ENCODE measurements around the gene FEZF2. TPM values are rescaled to one million over a fixed set of nuclear protein-coding genes. Genes with fewer than 3 reads are reported as not detected.

The FEZF2 gene
- total RNA-seq, 1 donor = not detected

DNA sequence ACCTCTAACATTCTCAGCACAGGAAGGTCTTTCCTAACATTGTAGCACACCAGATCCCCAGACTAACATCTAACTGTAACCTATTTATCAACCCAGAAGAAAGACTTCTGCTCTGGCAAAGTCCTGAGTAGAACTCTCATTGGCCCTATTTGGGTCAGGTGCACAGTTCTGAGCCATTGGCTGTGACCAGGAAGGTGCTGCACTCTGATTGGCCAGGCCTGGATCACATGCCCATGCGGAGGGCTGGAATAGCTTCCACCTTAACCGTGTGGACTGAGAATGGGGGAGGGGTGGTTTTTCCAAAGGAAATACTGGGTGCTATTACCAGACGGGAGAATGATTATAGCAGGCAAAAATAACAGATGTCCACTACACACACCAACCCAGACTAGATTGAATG, 11.5 kb downstream of the FEZF2 start:
- Histone ChIP-seq H3K4me1 (ENCODE audit: insufficient read depth, low read length) (no peaks in the 10 kb centered on the region), H3K4me3 (ENCODE audit: insufficient read depth, low read length) (no peak overlapping the region), H3K27ac (ENCODE audit: low read depth, low read length) (no peak overlapping the region), H3K4me2 (ENCODE audit: insufficient read depth, low read length) (no peak overlapping the region), H4K20me1 (ENCODE audit: insufficient read depth, low read length) (no peaks in the 10 kb centered on the region), H3K36me3 (ENCODE audit: insufficient read depth, low read length) (no peaks in the 10 kb centered on the region), H3K27me3 (ENCODE audit: insufficient read depth, low read length) (peaks cover 25% of the 10 kb centered on the region), H2AFZ (ENCODE audit: low read length) (no peak overlapping the region), H3K9me3 (ENCODE audit: low read depth, low read length) (no peaks in the 10 kb centered on the region), H3K79me2 (ENCODE audit: insufficient read depth, low read length) (no peaks in the 10 kb centered on the region)
- TF ChIP-seq, protein P1, sequence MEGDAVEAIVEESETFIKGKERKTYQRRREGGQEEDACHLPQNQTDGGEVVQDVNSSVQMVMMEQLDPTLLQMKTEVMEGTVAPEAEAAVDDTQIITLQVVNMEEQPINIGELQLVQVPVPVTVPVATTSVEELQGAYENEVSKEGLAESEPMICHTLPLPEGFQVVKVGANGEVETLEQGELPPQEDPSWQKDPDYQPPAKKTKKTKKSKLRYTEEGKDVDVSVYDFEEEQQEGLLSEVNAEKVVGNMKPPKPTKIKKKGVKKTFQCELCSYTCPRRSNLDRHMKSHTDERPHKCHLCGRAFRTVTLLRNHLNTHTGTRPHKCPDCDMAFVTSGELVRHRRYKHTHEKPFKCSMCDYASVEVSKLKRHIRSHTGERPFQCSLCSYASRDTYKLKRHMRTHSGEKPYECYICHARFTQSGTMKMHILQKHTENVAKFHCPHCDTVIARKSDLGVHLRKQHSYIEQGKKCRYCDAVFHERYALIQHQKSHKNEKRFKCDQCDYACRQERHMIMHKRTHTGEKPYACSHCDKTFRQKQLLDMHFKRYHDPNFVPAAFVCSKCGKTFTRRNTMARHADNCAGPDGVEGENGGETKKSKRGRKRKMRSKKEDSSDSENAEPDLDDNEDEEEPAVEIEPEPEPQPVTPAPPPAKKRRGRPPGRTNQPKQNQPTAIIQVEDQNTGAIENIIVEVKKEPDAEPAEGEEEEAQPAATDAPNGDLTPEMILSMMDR (IDR thresholded peaks at IDR 0.05; ENCODE audit: extremely low read depth, low read depth, low read length) = no peak
- no peak for DNase-seq (ENCODE audit: insufficient read length, low spot score, missing footprints)

DNA sequence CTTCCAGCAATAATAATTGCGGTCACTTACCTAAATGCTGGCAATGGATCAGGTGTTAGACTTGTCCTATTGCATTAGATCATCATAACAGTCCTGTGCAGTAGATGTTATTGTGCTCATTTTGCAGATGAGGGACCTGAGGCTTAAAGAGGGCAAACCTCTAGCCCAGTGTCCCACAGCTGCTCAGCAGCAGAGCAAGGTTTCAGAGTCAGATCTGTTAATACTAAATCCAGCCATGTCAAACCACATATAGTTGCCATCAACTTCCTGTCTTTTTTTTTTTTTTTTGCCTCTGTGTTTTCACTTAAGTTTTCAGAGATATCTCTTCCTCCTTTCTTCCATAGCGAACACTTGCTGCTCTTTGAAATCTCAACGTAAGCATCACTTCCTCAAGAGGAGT, 12.1 kb downstream of the FEZF2 start:
- Histone ChIP-seq H4K20me1 (ENCODE audit: insufficient read depth, low read length) (no peaks in the 10 kb centered on the region), H3K27ac (ENCODE audit: low read depth, low read length) (no peak overlapping the region), H3K4me2 (ENCODE audit: insufficient read depth, low read length) (no peak overlapping the region), H3K27me3 (ENCODE audit: insufficient read depth, low read length) (peaks cover 19% of the 10 kb centered on the region), H3K36me3 (ENCODE audit: insufficient read depth, low read length) (no peaks in the 10 kb centered on the region), H2AFZ (ENCODE audit: low read length) (no peak overlapping the region), H3K79me2 (ENCODE audit: insufficient read depth, low read length) (no peaks in the 10 kb centered on the region), H3K9me3 (ENCODE audit: low read depth, low read length) (no peaks in the 10 kb centered on the region), H3K4me3 (ENCODE audit: insufficient read depth, low read length) (no peak overlapping the region), H3K4me1 (ENCODE audit: insufficient read depth, low read length) (no peaks in the 10 kb centered on the region)
- TF ChIP-seq, protein P1 (IDR thresholded peaks at IDR 0.05; ENCODE audit: extremely low read depth, low read depth, low read length) = no peak
- DNase-seq (ENCODE audit: insufficient read length, low spot score, missing footprints) = no peak

DNA sequence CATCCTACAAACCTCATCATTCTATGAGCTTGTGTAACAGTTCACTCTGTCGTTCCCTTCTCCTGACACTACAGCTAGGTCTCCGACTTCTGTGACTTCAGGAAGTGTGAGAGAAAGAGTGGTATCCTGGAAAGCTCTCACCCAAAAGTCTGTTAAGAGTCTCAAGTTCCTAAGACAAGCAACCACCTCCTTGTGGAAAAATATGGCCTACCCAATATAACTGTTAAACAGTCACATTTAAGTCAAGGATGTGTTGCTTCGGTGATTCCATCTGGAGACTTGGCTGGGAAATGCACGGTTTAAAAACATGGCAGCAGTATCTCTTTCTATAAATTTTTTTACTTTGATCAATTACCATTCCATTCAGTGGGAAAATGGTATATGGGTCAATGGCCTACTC, 13.8 kb downstream of the FEZF2 start:
- Histone ChIP-seq H3K36me3 (ENCODE audit: insufficient read depth, low read length) (no peaks in the 10 kb centered on the region), H3K27ac (ENCODE audit: low read depth, low read length) (no peak overlapping the region), H3K4me1 (ENCODE audit: insufficient read depth, low read length) (no peaks in the 10 kb centered on the region), H3K4me2 (ENCODE audit: insufficient read depth, low read length) (no peak overlapping the region), H3K79me2 (ENCODE audit: insufficient read depth, low read length) (no peaks in the 10 kb centered on the region), H4K20me1 (ENCODE audit: insufficient read depth, low read length) (no peaks in the 10 kb centered on the region), H3K4me3 (ENCODE audit: insufficient read depth, low read length) (no peak overlapping the region), H3K27me3 (ENCODE audit: insufficient read depth, low read length) (peaks cover 6% of the 10 kb centered on the region), H2AFZ (ENCODE audit: low read length) (no peak overlapping the region), H3K9me3 (ENCODE audit: low read depth, low read length) (no peaks in the 10 kb centered on the region)
- TF ChIP-seq, protein P1 (IDR thresholded peaks at IDR 0.05; ENCODE audit: extremely low read depth, low read depth, low read length) = no peak
- DNase-seq (ENCODE audit: insufficient read length, low spot score, missing footprints) = no peak

DNA sequence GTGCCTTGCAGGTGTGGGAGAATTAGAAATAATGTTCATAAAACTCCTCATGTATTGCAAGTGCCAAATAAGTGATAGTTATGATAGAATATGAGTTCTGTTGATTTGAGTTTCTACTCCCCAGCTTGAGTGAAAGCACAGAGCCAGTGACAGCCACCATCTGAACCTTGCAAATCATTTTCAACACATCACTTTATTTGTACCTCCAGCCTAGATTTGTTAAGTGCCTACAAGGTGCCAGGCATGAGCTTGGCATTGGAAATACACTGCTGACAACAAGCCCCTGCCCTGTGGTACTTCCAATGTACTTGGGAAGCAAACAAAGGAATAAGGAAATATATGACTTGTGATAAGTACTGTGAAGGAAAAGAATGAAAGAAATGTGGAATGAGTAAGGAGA, 17.0 kb downstream of the FEZF2 start:
- Histone ChIP-seq H3K36me3 (ENCODE audit: insufficient read depth, low read length) (no peaks in the 10 kb centered on the region), H3K4me3 (ENCODE audit: insufficient read depth, low read length) (no peak overlapping the region), H3K9me3 (ENCODE audit: low read depth, low read length) (no peaks in the 10 kb centered on the region), H3K27ac (ENCODE audit: low read depth, low read length) (no peak overlapping the region), H3K79me2 (ENCODE audit: insufficient read depth, low read length) (no peaks in the 10 kb centered on the region), H3K4me2 (ENCODE audit: insufficient read depth, low read length) (no peak overlapping the region), H3K27me3 (ENCODE audit: insufficient read depth, low read length) (peaks cover 4% of the 10 kb centered on the region), H2AFZ (ENCODE audit: low read length) (no peak overlapping the region), H3K4me1 (ENCODE audit: insufficient read depth, low read length) (no peaks in the 10 kb centered on the region), H4K20me1 (ENCODE audit: insufficient read depth, low read length) (no peaks in the 10 kb centered on the region)
- DNase-seq (ENCODE audit: insufficient read length, low spot score, missing footprints) = no peak
- TF ChIP-seq, protein P1 (IDR thresholded peaks at IDR 0.05; ENCODE audit: extremely low read depth, low read depth, low read length) = no peak
